Lung microvascular endothelial cell (primary cell): ENCODE measurements around the gene CEACAM4. TPM values are rescaled to one million over a fixed set of nuclear protein-coding genes. Genes with fewer than 3 reads are reported as not detected.
"Not testable (repeated sequence)": the region's sequence is repeated elsewhere in the genome, so short reads cannot be mapped to it uniquely, and the experiment has no call there.

Source experiments
- DNase-seq, 2 donors: peaks; one replicate each; pipeline versions ENCODE4 v3.0.0 to v3.0.0-alpha.2; 2010; ENCODE audit warnings: low read depth in 2 of 2
- total RNA-seq: library from RNA; depleted of rRNA; stranded (reverse); fragments of >200 nt; gene quantifications from 2 replicates; pipeline ENCODE4 v1.2.1, GENCODE V29; 2014

The CEACAM4 gene
- total RNA-seq, 1 donor from 2014 or later: not detected

DNA sequence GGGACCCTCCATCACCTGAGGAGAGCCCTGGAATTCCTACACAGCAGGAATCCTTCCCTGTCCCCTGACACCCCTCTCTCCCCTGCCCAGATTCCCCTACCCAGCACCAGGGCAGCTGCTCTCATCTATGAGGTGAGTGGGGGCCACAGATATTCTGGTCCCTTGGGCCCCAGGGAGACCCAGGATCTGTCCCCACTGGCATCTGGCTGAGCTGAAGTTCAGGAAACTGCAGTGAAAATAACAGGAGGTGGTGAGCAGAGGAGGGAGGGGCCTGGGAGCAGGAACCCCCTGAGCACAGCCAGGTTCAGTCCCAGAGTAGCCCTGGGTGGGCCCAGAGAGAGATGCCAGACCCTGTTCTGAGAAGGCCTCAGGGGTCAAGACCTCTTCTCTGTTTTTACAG lies 40.8 kb downstream of the CEACAM4 start:
- no peak for DNase-seq

- no peak for DNase-seq
These were observed 41.9 kb downstream of the CEACAM4 start for GRCh38 chr19:41584931-41585330.

- DNase-seq: no peak
These were observed 42.5 kb downstream of the CEACAM4 start for GRCh38 chr19:41584260-41584810.

- DNase-seq: not testable (repeated sequence)
These were observed 44.2 kb downstream of the CEACAM4 start for GRCh38 chr19:41582577-41583182.

DNA sequence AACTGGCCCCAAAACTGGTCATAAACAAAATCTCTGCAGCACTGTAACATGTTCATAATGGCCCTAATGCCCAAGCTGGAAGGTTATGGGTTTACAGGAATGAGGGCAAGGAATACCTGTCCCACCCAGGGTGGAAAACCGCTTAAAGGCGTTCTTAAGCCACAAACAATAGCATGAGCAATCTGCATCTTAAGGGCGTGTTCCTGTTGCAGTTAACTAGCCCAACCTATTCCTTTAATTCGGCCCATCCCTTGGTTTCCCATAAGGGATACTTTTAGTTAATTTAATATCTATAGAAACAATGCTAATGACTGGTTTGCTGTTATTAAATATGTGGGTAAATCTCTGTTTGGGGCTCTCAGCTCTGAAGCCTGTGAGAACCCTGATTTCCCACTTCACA lies 45.8 kb downstream of the CEACAM4 start:
- not testable (repeated sequence) for DNase-seq

DNA sequence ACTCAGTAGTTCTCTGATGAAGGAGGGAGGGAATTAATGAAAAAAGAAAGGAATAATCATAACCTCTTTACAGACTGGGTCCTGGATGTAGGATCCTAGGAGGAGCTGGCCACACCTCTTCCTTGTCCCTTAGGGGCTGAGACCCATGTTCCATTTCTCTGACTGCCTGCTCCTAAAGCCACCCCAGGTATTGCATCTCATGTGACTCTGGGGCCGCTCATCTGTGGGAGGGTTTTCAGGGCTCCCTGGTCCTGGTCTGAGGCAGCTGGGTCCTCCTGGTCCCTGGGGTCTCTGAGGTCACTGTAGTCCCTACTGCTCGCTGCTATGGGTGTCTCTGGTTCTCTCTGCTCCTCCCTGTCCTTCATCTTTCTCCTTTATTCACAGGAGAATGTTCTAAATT lies 48.0 kb downstream of the CEACAM4 start:
- no peak for DNase-seq

DNA sequence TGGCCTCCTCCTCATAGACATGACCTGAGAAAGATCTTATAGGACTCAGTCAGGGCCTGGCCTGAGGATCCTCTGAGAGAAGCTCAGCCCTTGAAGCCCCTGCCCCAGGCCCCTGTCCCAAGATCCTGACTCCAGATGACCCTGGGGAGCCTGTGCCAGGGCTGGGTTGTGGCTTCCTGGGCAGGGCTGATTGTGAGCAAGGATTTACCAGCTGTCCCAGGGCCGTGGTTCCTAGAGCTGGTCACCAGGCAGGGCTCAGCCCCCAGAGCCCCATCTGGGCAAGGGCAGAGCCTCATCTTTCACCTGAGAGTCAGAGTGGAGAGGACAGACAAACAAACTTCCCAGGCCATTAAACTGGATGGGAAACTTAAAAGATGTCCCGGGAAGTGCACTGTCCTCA lies 49.0 kb downstream of the CEACAM4 start:
- no peak for DNase-seq

- DNase-seq: no peak
These were observed 49.6 kb downstream of the CEACAM4 start for GRCh38 chr19:41577144-41577830.

DNA sequence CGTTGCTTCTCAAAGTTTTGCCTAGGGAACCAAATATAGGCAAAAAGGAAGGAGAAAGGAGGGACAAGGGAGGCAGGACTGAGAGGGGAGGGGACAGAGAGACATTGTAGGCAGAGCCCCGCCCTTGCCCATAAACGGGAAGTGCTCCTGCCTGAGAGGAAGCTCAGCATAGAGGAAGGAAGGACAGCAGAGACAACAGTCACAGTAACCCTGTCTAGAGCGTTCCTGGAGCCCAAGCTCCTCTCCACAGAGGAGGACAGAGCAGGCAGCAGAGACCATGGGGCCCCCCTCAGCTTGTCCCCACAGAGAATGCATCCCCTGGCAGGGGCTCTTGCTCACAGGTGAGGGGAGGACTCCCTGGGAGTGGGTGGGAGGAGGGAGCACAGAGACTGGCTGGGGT lies 50.9 kb downstream of the CEACAM4 start, which contains the start of gene CEACAM21:
Gene CEACAM21, plus strand, starts transcription at position 169 of the 400 bp plus-strand sequence. Its CDS starts 109 bp downstream, at position 278.
- peak in 1 of 2 donors; percentile 61 for DNase-seq

GRCh38 chr19:41570639-41571112 lies 56.2 kb downstream of the CEACAM4 start:
- peak; percentile 80 to 83 for DNase-seq

DNA sequence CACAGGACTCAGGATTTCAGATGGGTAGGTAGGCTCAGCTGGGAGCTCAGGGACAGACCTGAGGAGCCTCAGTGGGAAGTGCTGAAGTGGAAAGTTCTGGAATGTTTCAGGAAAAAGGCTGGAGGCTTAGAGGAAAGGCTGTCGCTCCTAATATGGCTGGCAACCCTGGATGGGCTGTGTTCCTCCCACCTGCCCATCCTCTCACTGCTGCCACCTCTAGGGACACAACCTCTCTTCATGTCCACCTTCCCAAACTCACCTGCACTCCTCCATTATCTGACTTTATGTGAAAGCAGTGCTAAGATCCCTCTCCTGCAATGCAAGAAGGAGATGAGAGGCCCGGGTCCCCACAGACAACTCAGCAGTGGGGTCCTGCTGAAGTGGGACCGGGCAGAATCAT lies 56.7 kb downstream of the CEACAM4 start:
- DNase-seq: no peak

DNA sequence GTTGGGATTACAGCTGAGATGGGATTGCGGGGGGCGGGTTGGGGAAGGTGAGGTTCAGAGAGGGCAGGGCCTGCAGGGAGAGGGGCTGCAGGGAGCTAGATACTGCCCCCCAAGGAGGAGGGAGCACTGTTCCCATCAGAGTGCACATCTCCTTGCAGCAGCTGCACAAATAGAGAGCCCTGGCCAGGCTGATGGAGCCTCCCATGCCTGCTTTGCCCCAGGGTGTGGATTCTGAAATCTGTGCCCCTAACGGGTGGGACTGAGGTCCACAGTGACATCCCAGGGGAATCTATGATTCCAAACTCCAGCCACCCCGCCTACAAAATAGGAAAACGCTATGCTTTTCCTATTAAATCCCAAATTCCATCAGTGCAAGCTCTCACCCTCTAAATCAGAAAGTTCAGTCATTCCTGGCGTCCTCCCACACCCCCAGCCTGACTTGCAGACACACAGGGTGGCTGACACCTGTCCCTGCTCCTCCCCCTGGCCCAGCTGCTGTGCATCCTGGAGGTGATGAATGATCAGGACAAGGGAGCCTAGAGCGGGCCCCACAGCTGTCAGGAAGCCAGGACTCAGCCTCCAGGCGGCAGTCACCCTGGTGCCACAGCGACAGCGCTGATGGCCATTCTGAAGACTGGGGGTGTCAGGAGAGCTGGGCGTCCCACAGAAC lies 57.3 kb downstream of the CEACAM4 start:
- peak in 1 of 2 donors; percentile 35 for DNase-seq

Other genes starting within 250 kb of the CEACAM4 start
- 12.9 and 13.9 TPM in 2 replicates for gene EXOSC5, start 229.7 kb downstream of the CEACAM4 start, total RNA-seq
- gene BCKDHA, start 229.3 kb downstream of the CEACAM4 start, total RNA-seq: 36.1 and 40.1 TPM in 2 replicates
- gene B3GNT8, start 199.7 kb downstream of the CEACAM4 start, total RNA-seq: 2.2 and 3.0 TPM in 2 replicates
- 30.5 and 36.3 TPM in 2 replicates for gene DMAC2, start 187.2 kb downstream of the CEACAM4 start, total RNA-seq
- gene ERICH4, start 183.9 kb downstream of the CEACAM4 start, total RNA-seq: not detected in 2 replicates
- 6.8 and 10.7 TPM in 2 replicates for gene CEACAM21, start 50.9 kb downstream of the CEACAM4 start, total RNA-seq
- 0.44 and 0.60 TPM in 2 replicates for gene CEACAM7, start 61.2 kb upstream of the CEACAM4 start, total RNA-seq
- not detected in 2 replicates for gene CEACAM5, start 81.6 kb upstream of the CEACAM4 start, total RNA-seq
- gene CEACAM6, start 128.5 kb upstream of the CEACAM4 start, total RNA-seq: not detected in 2 replicates
- gene CEACAM3, start 169.5 kb upstream of the CEACAM4 start, total RNA-seq: not detected in 2 replicates
- gene LYPD4, start 217.6 kb upstream of the CEACAM4 start, total RNA-seq: not detected in 2 replicates
- gene DMRTC2, start 218.0 kb upstream of the CEACAM4 start, total RNA-seq: not detected in 2 replicates
- 1,113 and 1,209 TPM in 2 replicates for gene RPS19, start 233.2 kb upstream of the CEACAM4 start, total RNA-seq